ENCODE measurements around the gene COLEC11.

- no peak for TF ChIP-seq CTCF (IDR thresholded peaks at IDR 0.05)
- TF ChIP-seq POLR2A (IDR thresholded peaks at IDR 0.05), result no peak
Measured at GRCh38 chr2:3610881-3611505, 16.1 kb downstream of the COLEC11 start.
